Esophagus muscularis mucosa (tissue), 4 donors: Measurements from ENCODE around the gene S100A1. TPM values are rescaled to one million over a fixed set of nuclear protein-coding genes. Genes with fewer than 3 reads are reported as not detected.
"Not testable (repeated sequence)": the region's sequence is repeated elsewhere in the genome, so short reads cannot be mapped to it uniquely, and the experiment has no call there.

Experiments used
- DNase-seq: peaks from one replicate; pipeline ENCODE4 v3.0.0-alpha.2; 2017; ENCODE audit errors: extremely low spot score
- H3K27ac ChIP-seq, 4 donors: fragments of 200-600 bp; sonication (generic); replicated peaks in 1 of 4; 1 replicate in 3 of 4; 2 replicates in 1 of 4; pipeline ENCODE4 v1.5.1; 2016 to 2019; ENCODE audit warnings: mild to moderate bottlenecking in 1 of 4
- H3K27me3 ChIP-seq, 4 donors: fragments of 200-600 bp; sonication (generic); one replicate each; pipeline versions ENCODE4 v1.5.1 to v1.6.0; 2016 to 2019
- H3K36me3 ChIP-seq, 4 donors: fragments of 200-600 bp; sonication (generic); one replicate each; pipeline ENCODE4 v1.5.1; 2016 to 2019
- H3K4me1 ChIP-seq, 4 donors: fragments of 200-600 bp; sonication (generic); one replicate each; pipeline ENCODE4 v1.5.1; 2016 to 2019
- H3K4me3 ChIP-seq, 4 donors: fragments of 200-600 bp; sonication (generic); 1 replicate in 2 of 4; 2 replicates in 2 of 4; pipeline ENCODE4 v1.5.1; 2016 to 2019; ENCODE audit warnings: mild to moderate bottlenecking in 4 of 4, moderate library complexity in 1 of 4
- H3K9me3 ChIP-seq, 4 donors: fragments of 200-600 bp; sonication (generic); 1 replicate in 3 of 4; 2 replicates in 1 of 4; pipeline ENCODE4 v1.5.1; 2016 to 2019
- CTCF ChIP-seq, 3 experiments: fragments of 200-600 bp in 2 of 3; fragments of 450-650 bp in 1 of 3; sonication (generic) in 2 of 3; IDR thresholded peaks; one replicate each; pipeline ENCODE4 v1.5.1; 2017 to 2019; ENCODE audit warnings: antibody characterized with exemption in 3 of 3, mild to moderate bottlenecking in 2 of 3, moderate library complexity in 1 of 3
- EP300 ChIP-seq: sonication (generic); formaldehyde crosslinking; IDR thresholded peaks from one replicate; pipeline ENCODE4 v1.6.1; 2017; ENCODE audit warnings: antibody characterized with exemption
- POLR2A ChIP-seq: fragments of 450-650 bp; IDR thresholded peaks from one replicate; pipeline ENCODE4 v1.6.1; 2017; ENCODE audit warnings: antibody characterized with exemption, moderate library complexity, mild to moderate bottlenecking, low read depth
- POLR2AphosphoS5 ChIP-seq, 2 donors: sonication (generic); formaldehyde crosslinking; IDR thresholded peaks; one replicate each; pipeline ENCODE4 v1.6.1; 2017; ENCODE audit warnings: antibody characterized with exemption in 2 of 2
- WGBS: methylation state at CpG from one replicate; pipeline ENCODE4 v1.1.5; 2018; 5-methylcytosine and 5-hydroxymethylcytosine counted together
- intact Hi-C: fragments of 100-400 bp; cut with DNase I; formaldehyde crosslinking; loops from one replicate; pipeline ENCODE4 v1.15.1; 2023
- total RNA-seq, 4 donors: library from RNA; depleted of rRNA; stranded (reverse); fragments of >200 nt; gene quantifications; one replicate each; pipeline versions ENCODE4 v1.1.0 to v1.2.1, GENCODE V29; 2016

The S100A1 gene
- total RNA-seq, 4 donors from 2014 or later, result 4.3 to 17.9 (median 9.2) TPM

DNA sequence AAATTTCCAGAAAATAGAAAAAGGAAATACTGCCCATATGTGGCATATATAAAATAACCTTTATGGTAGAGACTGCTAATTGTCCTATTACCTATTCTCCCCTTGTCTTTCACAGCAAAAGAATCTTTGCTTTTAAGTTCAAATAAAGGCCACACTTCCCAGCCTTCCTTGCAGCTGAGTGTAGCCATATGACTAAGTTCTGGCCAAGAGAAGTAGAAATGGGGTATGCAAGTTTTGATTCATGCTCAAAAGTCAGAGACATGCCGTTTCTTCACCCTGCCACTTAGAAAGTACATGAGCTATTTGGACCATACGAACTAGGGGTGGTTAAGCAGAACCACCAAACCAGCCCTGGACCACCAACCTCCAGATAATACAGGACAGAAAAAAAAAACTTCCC is 44.3 kb upstream of the S100A1 start:
- H3K4me3 ChIP-seq, result no peak overlapping the region
- H3K27me3 ChIP-seq, result no peaks in the 10 kb centered on the region
- no peaks in the 10 kb centered on the region for H3K36me3 ChIP-seq
- peaks cover 0 to 3% (median 0%) of the 10 kb centered on the region in 4 donors for H3K4me1 ChIP-seq
- intact Hi-C loops, result no loop called here
- 70% methylated on average over 2 of the region's 2 CpGs for WGBS
- H3K27ac ChIP-seq, result no peak overlapping the region
- TF ChIP-seq EP300 (no peak), CTCF (IDR thresholded peaks at IDR 0.05) (no peak), POLR2A (no peak), POLR2AphosphoS5 (IDR thresholded peaks at IDR 0.05) (no peak)
- H3K9me3 ChIP-seq, result no peaks in the 10 kb centered on the region
- no peak for DNase-seq

GRCh38 chr1:153585006-153585405 is 43.2 kb upstream of the S100A1 start:
- Histone ChIP-seq H3K27me3 (no peaks in the 10 kb centered on the region), H3K27ac (no peak overlapping the region), H3K36me3 (no peaks in the 10 kb centered on the region), H3K4me1 (peaks cover 0 to 3% (median 0%) of the 10 kb centered on the region in 4 donors), H3K9me3 (no peaks in the 10 kb centered on the region), H3K4me3 (no peak overlapping the region)
- no peak for DNase-seq
- intact Hi-C loops, result no loop called here
- TF ChIP-seq POLR2A (no peak), CTCF (IDR thresholded peaks at IDR 0.05) (no peak), EP300 (no peak), POLR2AphosphoS5 (IDR thresholded peaks at IDR 0.05) (no peak)
- 90% methylated on average over 1 of the region's 1 CpG for WGBS

DNA sequence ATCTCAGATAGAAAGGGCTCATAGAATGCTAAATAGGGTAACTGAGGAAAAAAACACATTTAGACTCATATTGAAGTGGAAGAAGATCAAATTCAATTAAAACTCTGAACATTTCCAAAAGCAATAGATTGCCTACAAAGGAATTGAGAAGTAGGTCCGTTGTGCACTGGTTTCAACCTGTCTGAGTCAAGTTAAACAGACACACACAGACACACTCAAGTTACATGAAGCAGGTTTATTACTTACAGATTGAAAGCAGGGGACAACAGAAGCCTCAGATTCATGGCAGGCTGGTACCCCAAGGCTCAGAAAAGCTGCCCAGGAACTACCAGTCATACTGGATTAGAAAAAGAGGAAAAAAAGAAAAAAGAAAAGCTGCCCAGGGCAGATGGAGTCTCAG is 41.9 kb upstream of the S100A1 start:
- TF ChIP-seq EP300, result no peak
- no peak for TF ChIP-seq POLR2AphosphoS5 (IDR thresholded peaks at IDR 0.05)
- no peak for TF ChIP-seq CTCF (IDR thresholded peaks at IDR 0.05)
- no peak for TF ChIP-seq POLR2A
- intact Hi-C loops, result no loop called here
- H3K36me3 ChIP-seq, result no peaks in the 10 kb centered on the region

GRCh38 chr1:153587314-153587713 is 40.9 kb upstream of the S100A1 start:
- no peak for DNase-seq
- intact Hi-C loops, result no loop called here
- no peaks in the 10 kb centered on the region for H3K9me3 ChIP-seq
- H3K27me3 ChIP-seq, result no peaks in the 10 kb centered on the region
- no peak overlapping the region for H3K4me3 ChIP-seq
- peaks cover 0 to 3% (median 0%) of the 10 kb centered on the region in 4 donors for H3K4me1 ChIP-seq
- no peak overlapping the region for H3K27ac ChIP-seq
- TF ChIP-seq EP300 (no peak), CTCF (IDR thresholded peaks at IDR 0.05) (no peak), POLR2AphosphoS5 (IDR thresholded peaks at IDR 0.05) (no peak), POLR2A (no peak)
- 70% methylated on average over 5 of the region's 5 CpGs for WGBS
- H3K36me3 ChIP-seq, result no peaks in the 10 kb centered on the region

More for the DNA sequence above, 41.9 kb upstream of the S100A1 start:
- no peaks in the 10 kb centered on the region for H3K27me3 ChIP-seq
- DNase-seq, result no peak
- no peak overlapping the region for H3K27ac ChIP-seq
- H3K4me1 ChIP-seq, result peaks cover 0 to 3% (median 0%) of the 10 kb centered on the region in 4 donors
- 32% methylated on average over 1 of the region's 1 CpG for WGBS
- no peaks in the 10 kb centered on the region for H3K9me3 ChIP-seq
- H3K4me3 ChIP-seq, result no peak overlapping the region

- 95% methylated on average over 10 of the region's 10 CpGs for whole genome bisulfite sequencing
- H3K4me3 ChIP-seq, DNase-seq, H3K9me3 ChIP-seq, H3K27ac ChIP-seq, intact Hi-C loops, H3K4me1 ChIP-seq, H3K27me3 ChIP-seq, H3K36me3 ChIP-seq: not testable (repeated sequence)
Observed at GRCh38 chr1:153588033-153588432, 40.2 kb upstream of the S100A1 start.
